Panc1 (cell line): ENCODE data around the gene RMC1. TPM values are rescaled to one million over a fixed set of nuclear protein-coding genes. Genes with fewer than 3 reads are reported as not detected.

ENCODE experiments used
- ATAC-seq: fragments of 200-7000 bp; cut with Tn5 transposase; 2 replicates; pipeline ENCODE4 v1.9.1; 2020; ENCODE audit warnings: mild to moderate bottlenecking, moderate library complexity
- BruUV-seq: library from RNA; stranded (reverse); fragments of 400-500 nt; replicated peaks from 2 replicates; lab custom pipeline; 2021; lab: Mats Ljungman, UMichigan
- CTCF ChIA-PET: fragments of 300-600 bp; sonication (Branson Sonifier 250); formaldehyde crosslinking; loops from one replicate; lab custom pipeline; 2022; ENCODE audit warnings: antibody characterized with exemption; lab: Charles Lee
- POLR2A ChIA-PET: fragments of 300-600 bp; sonication (Branson Sonifier 250); formaldehyde crosslinking; loops from one replicate; lab custom pipeline; 2022; ENCODE audit warnings: antibody characterized with exemption; lab: Charles Lee
- DNase-seq: peaks from one replicate; pipeline ENCODE4 v3.0.0-alpha.2; 2010; ENCODE audit warnings: low read depth, low spot score
- H3K27ac ChIP-seq: 2 replicates; pipeline ENCODE4 v1.5.1; 2011; ENCODE audit warnings: mild to moderate bottlenecking, low read length, inconsistent platforms
- H3K27me3 ChIP-seq: fragments of 200-500 bp; sonication (Bioruptor generic); 2 replicates; pipeline ENCODE4 v1.6.0; 2014; ENCODE audit warnings: low read length, inconsistent platforms; ENCODE audit not compliant: control insufficient read depth, insufficient read depth
- H3K36me3 ChIP-seq: fragments of 200-500 bp; sonication (Bioruptor generic); 2 replicates; pipeline ENCODE4 v1.5.1; 2014; ENCODE audit warnings: inconsistent platforms, mild to moderate bottlenecking, low read length, moderate library complexity; ENCODE audit not compliant: control insufficient read depth, insufficient read depth
- H3K4me1 ChIP-seq: 2 replicates; pipeline ENCODE4 v1.5.1; 2011; ENCODE audit warnings: inconsistent platforms, mild to moderate bottlenecking, low read length, moderate library complexity; ENCODE audit not compliant: control insufficient read depth, insufficient read depth
- H3K4me3 ChIP-seq, 2 experiments: 2 replicates each; pipeline ENCODE4 v1.5.1; 2011 to 2012; ENCODE audit warnings: low read depth in 2 of 2, low read length in 2 of 2, mild to moderate bottlenecking in 2 of 2, inconsistent platforms in 1 of 2, moderate library complexity in 1 of 2
- H3K9me3 ChIP-seq: fragments of 200-500 bp; sonication (Bioruptor generic); 2 replicates; pipeline ENCODE4 v1.5.1; 2014; ENCODE audit warnings: low read depth, mild to moderate bottlenecking, inconsistent platforms, low read length, moderate library complexity; ENCODE audit not compliant: control insufficient read depth, insufficient read depth
- POLR2AphosphoS5 ChIP-seq: IDR thresholded peaks from 2 replicates; pipeline ENCODE4 v1.6.1; 2012; ENCODE audit warnings: mild to moderate bottlenecking, low read depth, low read length, moderate library complexity
- SIN3A ChIP-seq: IDR thresholded peaks from 2 replicates; pipeline ENCODE4 v1.6.1; 2012; ENCODE audit warnings: low read depth, mild to moderate bottlenecking, low read length, moderate library complexity, borderline replicate concordance; ENCODE audit not compliant: insufficient read depth
- TCF7L2 ChIP-seq: IDR thresholded peaks from 2 replicates; pipeline ENCODE4 v1.6.1; 2011; ENCODE audit warnings: mild to moderate bottlenecking, low read depth, low read length, inconsistent platforms
- in situ Hi-C: cut with HindIII; loops from 2 replicates; pipeline ENCODE4 v1.10.0; 2016; ENCODE audit warnings: low sequenced_read_pairs, low pct_unique_long_range_greater_than_20kb
- intact Hi-C: fragments of 100-400 bp; cut with micrococcal nuclease; formaldehyde crosslinking; loops from one replicate; pipeline ENCODE4 v1.10.0; 2022; ENCODE audit not compliant: unreplicated experiment
- total RNA-seq: library from RNA; stranded (reverse); gene quantifications from one replicate; pipeline ENCODE4 v1.2.1, GENCODE V29; 2021; ENCODE audit not compliant: unreplicated experiment
- TF ChIP-seq, protein P1 (sequence below), 2 experiments: IDR thresholded peaks; 2 replicates each; pipeline ENCODE4 v1.6.1; 2011 to 2012; ENCODE audit warnings: low read depth in 2 of 2, control low read depth in 1 of 2, low read length in 1 of 2, mild to moderate bottlenecking in 1 of 2, moderate library complexity in 1 of 2; ENCODE audit not compliant: insufficient read depth in 1 of 2
- TF ChIP-seq, protein P2 (sequence below): fragments of 450-650 bp; IDR thresholded peaks from 2 replicates; pipeline ENCODE4 v1.5.1; 2017; ENCODE audit warnings: mild to moderate bottlenecking

Gene RMC1
- total RNA-seq, 1 experiment from 2014 or later = 57.4 TPM

DNA sequence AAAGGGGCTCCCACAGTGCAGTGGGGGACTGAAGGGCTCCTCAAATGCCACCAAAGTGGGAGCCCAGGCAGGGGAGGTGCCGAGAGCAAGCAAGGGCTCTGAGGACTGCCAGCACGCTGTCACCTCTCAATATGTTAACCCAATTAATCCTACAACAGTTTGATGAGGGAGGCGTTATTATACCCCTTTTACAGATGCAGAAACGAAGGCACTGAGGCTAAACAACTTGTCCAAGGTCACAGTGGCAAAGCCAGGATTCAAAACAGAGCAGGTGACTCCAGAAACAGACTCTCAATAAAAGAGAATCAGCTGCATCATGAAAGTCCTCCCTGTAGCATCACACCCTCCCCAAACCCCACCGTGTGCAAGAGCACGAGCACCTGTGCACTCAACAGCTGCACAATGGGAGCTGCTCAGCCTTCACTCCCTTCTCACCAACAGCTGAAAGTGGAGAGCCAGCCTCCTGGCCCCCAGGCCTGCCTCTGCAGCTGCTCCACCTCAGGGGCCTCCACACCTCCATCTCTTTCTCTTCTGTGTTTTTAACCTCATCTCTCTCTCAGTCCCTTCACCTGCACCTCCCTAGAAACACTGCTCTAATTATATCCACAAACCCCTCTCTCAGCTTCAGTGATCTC lies 74.9 kb downstream of the RMC1 start:
- H3K27ac ChIP-seq = no peak overlapping the region
- CTCF ChIA-PET = no interaction called here
- POLR2A ChIA-PET = no interaction called here

DNA sequence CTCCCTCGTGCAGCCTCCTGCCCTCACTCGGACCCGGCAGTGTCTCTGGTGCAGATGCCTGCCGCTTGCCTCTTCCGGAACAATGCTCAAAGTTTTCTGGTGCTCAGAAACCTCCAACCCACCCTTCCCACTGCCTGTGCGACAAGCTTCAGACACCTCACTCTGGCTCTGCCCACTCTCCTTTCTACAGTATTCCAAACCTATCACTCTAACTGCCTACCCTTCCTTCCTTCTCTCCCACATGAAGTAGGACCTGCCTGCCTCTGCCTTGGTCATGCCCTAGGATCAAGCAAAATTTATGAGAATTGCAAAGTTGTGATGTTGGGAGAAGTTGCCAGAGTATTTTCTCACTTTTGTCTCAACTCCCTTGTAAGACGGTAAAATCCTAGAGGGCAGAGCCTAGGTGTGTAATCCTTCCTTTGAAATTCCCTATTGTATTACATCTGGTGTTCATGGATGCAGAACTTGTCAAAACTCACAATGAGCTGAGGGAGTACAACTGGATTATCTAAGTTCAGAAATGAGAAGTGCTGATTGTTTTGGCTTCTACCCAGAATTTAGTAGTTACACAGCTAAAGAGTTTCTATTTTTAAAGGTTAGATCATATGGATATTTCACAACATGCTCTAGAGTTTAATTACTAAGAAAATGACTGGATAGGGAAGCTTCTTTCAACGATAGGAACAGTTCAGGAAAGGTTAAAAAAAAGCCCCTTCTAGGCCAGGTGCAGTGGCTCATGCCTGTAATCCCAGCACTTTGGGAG lies 75.8 kb downstream of the RMC1 start:
- no peak for TF ChIP-seq SIN3A
- TF ChIP-seq TCF7L2 = no peak
- TF ChIP-seq, protein P1, sequence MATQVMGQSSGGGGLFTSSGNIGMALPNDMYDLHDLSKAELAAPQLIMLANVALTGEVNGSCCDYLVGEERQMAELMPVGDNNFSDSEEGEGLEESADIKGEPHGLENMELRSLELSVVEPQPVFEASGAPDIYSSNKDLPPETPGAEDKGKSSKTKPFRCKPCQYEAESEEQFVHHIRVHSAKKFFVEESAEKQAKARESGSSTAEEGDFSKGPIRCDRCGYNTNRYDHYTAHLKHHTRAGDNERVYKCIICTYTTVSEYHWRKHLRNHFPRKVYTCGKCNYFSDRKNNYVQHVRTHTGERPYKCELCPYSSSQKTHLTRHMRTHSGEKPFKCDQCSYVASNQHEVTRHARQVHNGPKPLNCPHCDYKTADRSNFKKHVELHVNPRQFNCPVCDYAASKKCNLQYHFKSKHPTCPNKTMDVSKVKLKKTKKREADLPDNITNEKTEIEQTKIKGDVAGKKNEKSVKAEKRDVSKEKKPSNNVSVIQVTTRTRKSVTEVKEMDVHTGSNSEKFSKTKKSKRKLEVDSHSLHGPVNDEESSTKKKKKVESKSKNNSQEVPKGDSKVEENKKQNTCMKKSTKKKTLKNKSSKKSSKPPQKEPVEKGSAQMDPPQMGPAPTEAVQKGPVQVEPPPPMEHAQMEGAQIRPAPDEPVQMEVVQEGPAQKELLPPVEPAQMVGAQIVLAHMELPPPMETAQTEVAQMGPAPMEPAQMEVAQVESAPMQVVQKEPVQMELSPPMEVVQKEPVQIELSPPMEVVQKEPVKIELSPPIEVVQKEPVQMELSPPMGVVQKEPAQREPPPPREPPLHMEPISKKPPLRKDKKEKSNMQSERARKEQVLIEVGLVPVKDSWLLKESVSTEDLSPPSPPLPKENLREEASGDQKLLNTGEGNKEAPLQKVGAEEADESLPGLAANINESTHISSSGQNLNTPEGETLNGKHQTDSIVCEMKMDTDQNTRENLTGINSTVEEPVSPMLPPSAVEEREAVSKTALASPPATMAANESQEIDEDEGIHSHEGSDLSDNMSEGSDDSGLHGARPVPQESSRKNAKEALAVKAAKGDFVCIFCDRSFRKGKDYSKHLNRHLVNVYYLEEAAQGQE (IDR thresholded peaks at IDR 0.05; ENCODE audit: insufficient read depth in 1 of 2, low read depth in 2 of 2, low read length in 1 of 2) = no peak
- TF ChIP-seq POLR2AphosphoS5 = no peak
- TF ChIP-seq, protein P2, sequence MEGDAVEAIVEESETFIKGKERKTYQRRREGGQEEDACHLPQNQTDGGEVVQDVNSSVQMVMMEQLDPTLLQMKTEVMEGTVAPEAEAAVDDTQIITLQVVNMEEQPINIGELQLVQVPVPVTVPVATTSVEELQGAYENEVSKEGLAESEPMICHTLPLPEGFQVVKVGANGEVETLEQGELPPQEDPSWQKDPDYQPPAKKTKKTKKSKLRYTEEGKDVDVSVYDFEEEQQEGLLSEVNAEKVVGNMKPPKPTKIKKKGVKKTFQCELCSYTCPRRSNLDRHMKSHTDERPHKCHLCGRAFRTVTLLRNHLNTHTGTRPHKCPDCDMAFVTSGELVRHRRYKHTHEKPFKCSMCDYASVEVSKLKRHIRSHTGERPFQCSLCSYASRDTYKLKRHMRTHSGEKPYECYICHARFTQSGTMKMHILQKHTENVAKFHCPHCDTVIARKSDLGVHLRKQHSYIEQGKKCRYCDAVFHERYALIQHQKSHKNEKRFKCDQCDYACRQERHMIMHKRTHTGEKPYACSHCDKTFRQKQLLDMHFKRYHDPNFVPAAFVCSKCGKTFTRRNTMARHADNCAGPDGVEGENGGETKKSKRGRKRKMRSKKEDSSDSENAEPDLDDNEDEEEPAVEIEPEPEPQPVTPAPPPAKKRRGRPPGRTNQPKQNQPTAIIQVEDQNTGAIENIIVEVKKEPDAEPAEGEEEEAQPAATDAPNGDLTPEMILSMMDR = no peak
- Histone ChIP-seq H3K9me3 (no peaks in the 10 kb centered on the region), H3K4me3 (no peak overlapping the region), H3K4me1 (peaks cover 5% of the 10 kb centered on the region; the same call in 1 of the 2 replicates), H3K27me3 (no peaks in the 10 kb centered on the region), H3K36me3 (no peaks in the 10 kb centered on the region), H3K27ac (no peak overlapping the region)
- ChIA-PET POLR2A (interaction anchor here (0.6 kb wide), 1 partner anchor 30 kb away, joined by 3 read pairs; no protein-coding TSS in a partner anchor), CTCF (no interaction called here)
- intact Hi-C loops (no loop called here), in situ Hi-C loops (no loop called here)
- no TSS peak for BruUV-seq
- ATAC-seq (no peak), DNase-seq (no peak)

More for the DNA sequence above, 74.9 kb downstream of the RMC1 start:
- TF ChIP-seq TCF7L2 = no peak
- TF ChIP-seq SIN3A = no peak
- TF ChIP-seq, protein P1 (IDR thresholded peaks at IDR 0.05; ENCODE audit: insufficient read depth in 1 of 2, low read depth in 2 of 2, low read length in 1 of 2) = no peak
- no peak for TF ChIP-seq POLR2AphosphoS5
- TF ChIP-seq, protein P2 = no peak
- no peaks in the 10 kb centered on the region for H3K9me3 ChIP-seq
- 0 out of 2 replicates have a peak, but pooled peaks cover 3% of the 10 kb centered on the region for H3K36me3 ChIP-seq
- in situ Hi-C loops (no loop called here), intact Hi-C loops (no loop called here)
- peaks cover 4% of the 10 kb centered on the region; the same call in 1 of the 2 replicates for H3K4me1 ChIP-seq
- no peak overlapping the region for H3K4me3 ChIP-seq
- no peaks in the 10 kb centered on the region for H3K27me3 ChIP-seq
- no peak for ATAC-seq
- BruUV-seq = no TSS peak
- no peak for DNase-seq
